H1 (cell line): Measurements from ENCODE around the gene TMEM131L. TPM values are rescaled to one million over a fixed set of nuclear protein-coding genes. Genes with fewer than 3 reads are reported as not detected.

Experiments used
- CTCF ChIA-PET: fragments of 300-600 bp; sonication (Branson Sonifier 250); formaldehyde crosslinking; loops from one replicate; lab custom pipeline; 2021; ENCODE audit not compliant: partially characterized antibody; lab: Charles Lee
- POLR2A ChIA-PET: fragments of 300-600 bp; sonication (Branson Sonifier 250); formaldehyde crosslinking; loops from one replicate; lab custom pipeline; 2021; ENCODE audit warnings: inconsistent platforms; ENCODE audit not compliant: partially characterized antibody; lab: Charles Lee
- DNase-seq, 2 experiments: peaks; one replicate each; pipeline versions ENCODE4 v3.0.0 to v3.0.0-alpha.2; 2010 to 2022; ENCODE audit warnings: low spot score in 2 of 2, low read depth in 1 of 2, mixed read lengths in 1 of 2
- FAIRE-seq: peaks from 2 replicates; lab custom pipeline; 2011; peaks lifted over from hg19 to GRCh38; lab: Jason Lieb, UNC
- H2AFZ ChIP-seq: 2 replicates; pipeline ENCODE4 v1.8.1; 2012; ENCODE audit warnings: low read length, inconsistent platforms
- H2AK5ac ChIP-seq: 2 replicates; pipeline ENCODE4 v1.6.1; 2013; ENCODE audit warnings: low read depth, low read length
- H2BK120ac ChIP-seq: replicated peaks from 2 replicates; pipeline ENCODE3; 2013; ENCODE audit warnings: low read depth, low read length, inconsistent platforms
- H2BK12ac ChIP-seq: 2 replicates; pipeline ENCODE4 v1.6.1; 2013; ENCODE audit warnings: low read depth, low read length
- H2BK15ac ChIP-seq: 2 replicates; pipeline ENCODE4 v1.6.1; 2013; ENCODE audit warnings: low read length
- H2BK20ac ChIP-seq: 2 replicates; pipeline ENCODE4 v1.6.1; 2013; ENCODE audit warnings: low read length
- H2BK5ac ChIP-seq: 2 replicates; pipeline ENCODE4 v1.6.1; 2013; ENCODE audit warnings: low read depth, low read length
- H3K14ac ChIP-seq: 2 replicates; pipeline ENCODE4 v1.6.1; 2013; ENCODE audit warnings: inconsistent platforms; ENCODE audit not compliant: insufficient read length
- H3K18ac ChIP-seq: 2 replicates; pipeline ENCODE4 v1.6.1; 2013; ENCODE audit warnings: low read length; ENCODE audit errors: extremely low read depth
- H3K23ac ChIP-seq: 2 replicates; pipeline ENCODE4 v1.6.1; 2013; ENCODE audit warnings: inconsistent platforms; ENCODE audit not compliant: insufficient read length
- H3K23me2 ChIP-seq: 2 replicates; pipeline ENCODE4 v1.6.1; 2013; ENCODE audit warnings: low read depth, low read length
- H3K27ac ChIP-seq: 2 replicates; pipeline ENCODE4 v1.6.1; 2011; ENCODE audit warnings: low read depth, low read length, inconsistent platforms
- H3K27me3 ChIP-seq, 4 experiments: replicated peaks in 1 of 4; 1 replicate in 1 of 4; 2 replicates in 3 of 4; pipeline versions ENCODE4 v1.6.1 to v1.8.1; 2011 to 2013; ENCODE audit warnings: low read length in 3 of 4, mild to moderate bottlenecking in 3 of 4, inconsistent platforms in 2 of 4, mixed read lengths in 2 of 4, moderate library complexity in 1 of 4; ENCODE audit not compliant: control insufficient read depth in 3 of 4, insufficient read depth in 3 of 4; ENCODE audit errors: extremely low read depth in 1 of 4
- H3K36me3 ChIP-seq, 4 experiments: 2 replicates each; pipeline versions ENCODE4 v1.6.1 to v1.8.1; 2011 to 2013; ENCODE audit warnings: mild to moderate bottlenecking in 4 of 4, low read length in 3 of 4, moderate library complexity in 2 of 4, control low read depth in 1 of 4, inconsistent platforms in 1 of 4; ENCODE audit not compliant: insufficient read depth in 4 of 4, control insufficient read depth in 2 of 4
- H3K4ac ChIP-seq: replicated peaks from 2 replicates; pipeline ENCODE3; 2013; ENCODE audit warnings: low read length, low read depth, mixed read lengths, inconsistent platforms; ENCODE audit not compliant: insufficient read length
- H3K4me1 ChIP-seq, 4 experiments: replicated peaks in 1 of 4; 1 replicate in 1 of 4; 2 replicates in 3 of 4; pipeline versions ENCODE4 v1.6.1 to v1.8.1; 2011 to 2013; ENCODE audit warnings: low read length in 3 of 4, inconsistent platforms in 2 of 4, mixed read lengths in 1 of 4; ENCODE audit not compliant: insufficient read depth in 4 of 4, control insufficient read depth in 3 of 4
- H3K4me2 ChIP-seq, 2 experiments: 2 replicates each; pipeline versions ENCODE4 v1.6.1 to v1.8.1; 2011 to 2013; ENCODE audit warnings: low read depth in 2 of 2, low read length in 2 of 2, control low read depth in 1 of 2, inconsistent platforms in 1 of 2, mild to moderate bottlenecking in 1 of 2; ENCODE audit not compliant: insufficient read depth in 1 of 2
- H3K4me3 ChIP-seq, 4 experiments: fragments of 200-600, 300-600 bp in 1 of 4; sonication (generic), shearing (Covaris generic), sonication (Bioruptor Twin) in 1 of 4; 2 replicates each; pipeline versions ENCODE4 v1.5.1 to v1.8.1; 2011 to 2016; ENCODE audit warnings: low read length in 4 of 4, low read depth in 3 of 4, control low read depth in 2 of 4, inconsistent platforms in 2 of 4, mild to moderate bottlenecking in 2 of 4, mixed read lengths in 1 of 4, moderate library complexity in 1 of 4; ENCODE audit not compliant: insufficient read depth in 2 of 4; ENCODE audit errors: extremely low read depth in 1 of 4
- H3K56ac ChIP-seq: replicated peaks from 2 replicates; pipeline ENCODE3; 2013; ENCODE audit warnings: low read depth, mild to moderate bottlenecking, mixed read lengths, low read length, inconsistent platforms; ENCODE audit not compliant: insufficient read length
- H3K79me1 ChIP-seq: 2 replicates; pipeline ENCODE4 v1.6.1; 2013; ENCODE audit warnings: low read depth, low read length, control low read depth
- H3K79me2 ChIP-seq, 2 experiments: 2 replicates each; pipeline versions ENCODE4 v1.6.1 to v1.8.1; 2012 to 2013; ENCODE audit warnings: low read length in 2 of 2, mild to moderate bottlenecking in 2 of 2, inconsistent platforms in 1 of 2; ENCODE audit not compliant: insufficient read depth in 2 of 2, control insufficient read depth in 1 of 2
- H3K9ac ChIP-seq, 4 experiments: replicated peaks in 1 of 4; 1 replicate in 1 of 4; 2 replicates in 3 of 4; pipeline versions ENCODE4 v1.6.1 to v1.8.1; 2011 to 2013; ENCODE audit warnings: low read depth in 3 of 4, low read length in 3 of 4, control low read depth in 2 of 4, mild to moderate bottlenecking in 2 of 4, moderate library complexity in 2 of 4, inconsistent platforms in 1 of 4; ENCODE audit errors: extremely low read depth in 1 of 4
- H3K9me3 ChIP-seq, 2 experiments: 2 replicates each; pipeline versions ENCODE4 v1.6.1 to v1.8.1; 2012 to 2013; ENCODE audit warnings: mild to moderate bottlenecking in 2 of 2, moderate library complexity in 2 of 2, control low read depth in 1 of 2, inconsistent platforms in 1 of 2, low read depth in 1 of 2, low read length in 1 of 2, mixed read lengths in 1 of 2; ENCODE audit not compliant: insufficient read depth in 2 of 2
- H4K20me1 ChIP-seq, 2 experiments: replicated peaks in 1 of 2; 2 replicates each; pipeline versions ENCODE3 to v1.8.1; 2011 to 2013; ENCODE audit warnings: inconsistent platforms in 2 of 2, low read length in 2 of 2, mild to moderate bottlenecking in 1 of 2; ENCODE audit not compliant: insufficient read depth in 2 of 2, control insufficient read depth in 1 of 2
- H4K5ac ChIP-seq: 2 replicates; pipeline ENCODE4 v1.6.1; 2013; ENCODE audit warnings: low read length, low read depth, mixed read lengths, inconsistent platforms; ENCODE audit not compliant: insufficient read length
- H4K8ac ChIP-seq: 2 replicates; pipeline ENCODE4 v1.8.0; 2013; ENCODE audit warnings: mild to moderate bottlenecking, moderate library complexity, low read length, inconsistent platforms; ENCODE audit not compliant: insufficient read depth; ENCODE audit errors: extremely low read depth
- H4K91ac ChIP-seq: replicated peaks from 2 replicates; pipeline ENCODE3; 2013; ENCODE audit warnings: low read length, mixed read lengths, inconsistent platforms; ENCODE audit not compliant: insufficient read length
- CEBPB ChIP-seq: IDR thresholded peaks from 2 replicates; pipeline ENCODE4 v1.6.1; 2012; ENCODE audit warnings: low read depth, low read length
- CREB1 ChIP-seq: IDR thresholded peaks from 2 replicates; pipeline ENCODE4 v1.6.1; 2012; ENCODE audit warnings: inconsistent platforms
- MAX ChIP-seq: IDR thresholded peaks from 2 replicates; pipeline ENCODE4 v1.6.1; 2012; ENCODE audit warnings: inconsistent platforms
- POU5F1 ChIP-seq: IDR thresholded peaks from 2 replicates; pipeline ENCODE4 v1.6.1; 2011; ENCODE audit warnings: low read depth, mild to moderate bottlenecking, low read length, moderate library complexity
- RFX5 ChIP-seq: IDR thresholded peaks from 2 replicates; pipeline ENCODE4 v1.6.1; 2011; ENCODE audit warnings: low read depth, low read length, improper control_type of control experiment, borderline replicate concordance
- RNF2 ChIP-seq: fragments of 200-900, 300-1000 bp; sonication (generic); IDR thresholded peaks from 2 replicates; pipeline ENCODE4 v1.7.1; 2016; ENCODE audit warnings: borderline replicate concordance, low read depth, mild to moderate bottlenecking, antibody characterized with exemption, low read length; ENCODE audit not compliant: poor library complexity, severe bottlenecking; ENCODE audit errors: missing control alignments
- SAP30 ChIP-seq: fragments of 300-600 bp; sonication (generic); IDR thresholded peaks from 2 replicates; pipeline ENCODE4 v1.7.1; 2012; ENCODE audit warnings: low read length, moderate library complexity, mild to moderate bottlenecking, inconsistent platforms; ENCODE audit not compliant: insufficient read depth, insufficient replicate concordance
- SP1 ChIP-seq: IDR thresholded peaks from 2 replicates; pipeline ENCODE4 v1.6.1; 2011; ENCODE audit warnings: low read depth, low read length
- SP2 ChIP-seq: IDR thresholded peaks from 2 replicates; pipeline ENCODE4 v1.6.1; 2012; ENCODE audit warnings: mild to moderate bottlenecking, low read length, inconsistent platforms
- YY1 ChIP-seq: IDR thresholded peaks from 2 replicates; pipeline ENCODE4 v1.6.1; 2011; ENCODE audit warnings: low read depth, mild to moderate bottlenecking, low read length
- WGBS, 2 experiments: shearing (Covaris generic) in 1 of 2; methylation state at CpG; one replicate each; pipeline versions ENCODE4 v1.1.6 to v1.1.7; 2013 to 2015; ENCODE audit warnings: low lambda C conversion rate in 2 of 2, mixed read lengths in 2 of 2, inconsistent platforms in 1 of 2, low coverage in 1 of 2, missing lambda C conversion rate in 1 of 2; ENCODE audit not compliant: insufficient replicate concordance in 2 of 2, insufficient coverage in 1 of 2, insufficient read length in 1 of 2; ENCODE audit errors: extremely low coverage in 1 of 2, missing lambda C conversion rate in 1 of 2; 5-methylcytosine and 5-hydroxymethylcytosine counted together
- polyA plus RNA-seq, 7 experiments: library from polyadenylated mRNA; depleted of rRNA in 3 of 7; stranded (reverse) in 5 of 7; unstranded in 2 of 7; fragments of >200 nt in 5 of 7; fragments of 200-250 nt in 2 of 7; gene quantifications; 1 replicate in 5 of 7; 2 replicates in 1 of 7; 4 replicates in 1 of 7; pipeline versions ENCODE4 v1.2.1 to v1.2.3, GENCODE V29; 2011 to 2013; ENCODE audit warnings: missing spikeins in 2 of 7, mixed read lengths in 2 of 7
- total RNA-seq: library from RNA; stranded (reverse); fragmentation: NEBNext Ultra II Directional; extraction: Animal tissue kit (Norgen Biotek cat#: 25700); gene quantifications from 2 replicates; pipeline ENCODE4 v1.2.1, GENCODE V29; 2021
- TF ChIP-seq, protein P1 (sequence below), 3 experiments: IDR thresholded peaks; 1 replicate in 2 of 3; 2 replicates in 1 of 3; pipeline versions ENCODE4 v1.5.1 to v1.6.1; 2011; ENCODE audit warnings: low read length in 3 of 3, mild to moderate bottlenecking in 3 of 3, inconsistent platforms in 2 of 3, low read depth in 1 of 3, moderate library complexity in 1 of 3; ENCODE audit not compliant: insufficient read depth in 1 of 3; ENCODE audit errors: control extremely low read depth in 1 of 3

Gene TMEM131L
- total and polyA plus RNA-seq, 2 of the 8 experiments (the other 6 are each of a cell fraction or from before 2014, with no cell fraction given) = 14.3 to 26.1 TPM

DNA sequence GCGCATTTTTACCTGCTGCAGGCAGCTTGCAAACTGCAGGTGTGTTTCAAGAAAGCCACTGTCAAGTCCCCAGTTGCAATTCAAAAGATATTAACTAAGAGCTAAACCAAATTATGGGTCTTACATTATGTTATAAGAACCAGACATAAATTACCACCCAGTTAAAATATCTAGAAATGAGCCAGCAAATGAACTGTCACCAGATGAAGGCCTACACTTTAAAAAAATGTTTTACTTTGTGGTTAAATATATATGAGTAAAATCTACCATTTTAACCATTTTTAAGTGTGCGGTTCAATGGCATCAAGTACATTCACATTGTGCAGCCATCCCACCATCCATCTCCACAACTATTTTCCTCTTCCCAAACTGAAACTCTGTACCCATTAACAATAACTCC is 32.0 kb upstream of the TMEM131L start:
- ChIA-PET CTCF (interaction anchor here (0.6 to 3.7 kb wide), 9 partner anchors 9 to 479 kb away, joined by 3 to 20 read pairs (median 4); no protein-coding TSS in a partner anchor), POLR2A (no interaction called here)
- Histone ChIP-seq H3K27me3 (no peaks in the 10 kb centered on the region), H3K27ac (no peak overlapping the region), H2BK5ac (no peak overlapping the region), H3K4me2 (no peak overlapping the region), H3K4me1 (no peaks in the 10 kb centered on the region), H2BK12ac (no peak overlapping the region), H3K23me2 (no peaks in the 10 kb centered on the region), H3K79me1 (no peaks in the 10 kb centered on the region), H2AK5ac (no peak overlapping the region), H2BK15ac (no peak overlapping the region), H3K36me3 (no peaks in the 10 kb centered on the region), H4K20me1 (no peaks in the 10 kb centered on the region), H3K9me3 (no peaks in the 10 kb centered on the region), H3K79me2 (no peaks in the 10 kb centered on the region), H3K56ac (no peak overlapping the region), H2BK20ac (no peak overlapping the region), H2AFZ (no peak overlapping the region), H2BK120ac (no peak overlapping the region), H3K4me3 (no peak overlapping the region), H4K8ac (no peak overlapping the region), H3K23ac (no peak overlapping the region), H3K4ac (no peak overlapping the region), H3K14ac (no peak overlapping the region), H3K9ac (no peak overlapping the region), H4K5ac (no peak overlapping the region), H4K91ac (no peak overlapping the region), H3K18ac (no peak overlapping the region)
- 88% methylated on average over 2 of the region's 2 CpGs; no CpG with 5 or more reads in 1 of the 2 experiments for WGBS, 2 experiments
- DNase-seq (no peak), FAIRE-seq (no peak)
- TF ChIP-seq RNF2 = no peak
- TF ChIP-seq SAP30 = no peak
- TF ChIP-seq RFX5 = no peak
- no peak for TF ChIP-seq YY1
- no peak for TF ChIP-seq SP1
- no peak for TF ChIP-seq CEBPB
- no peak for TF ChIP-seq POU5F1
- TF ChIP-seq CREB1 = no peak
- no peak for TF ChIP-seq MAX
- TF ChIP-seq SP2 = no peak
- TF ChIP-seq, protein P1, sequence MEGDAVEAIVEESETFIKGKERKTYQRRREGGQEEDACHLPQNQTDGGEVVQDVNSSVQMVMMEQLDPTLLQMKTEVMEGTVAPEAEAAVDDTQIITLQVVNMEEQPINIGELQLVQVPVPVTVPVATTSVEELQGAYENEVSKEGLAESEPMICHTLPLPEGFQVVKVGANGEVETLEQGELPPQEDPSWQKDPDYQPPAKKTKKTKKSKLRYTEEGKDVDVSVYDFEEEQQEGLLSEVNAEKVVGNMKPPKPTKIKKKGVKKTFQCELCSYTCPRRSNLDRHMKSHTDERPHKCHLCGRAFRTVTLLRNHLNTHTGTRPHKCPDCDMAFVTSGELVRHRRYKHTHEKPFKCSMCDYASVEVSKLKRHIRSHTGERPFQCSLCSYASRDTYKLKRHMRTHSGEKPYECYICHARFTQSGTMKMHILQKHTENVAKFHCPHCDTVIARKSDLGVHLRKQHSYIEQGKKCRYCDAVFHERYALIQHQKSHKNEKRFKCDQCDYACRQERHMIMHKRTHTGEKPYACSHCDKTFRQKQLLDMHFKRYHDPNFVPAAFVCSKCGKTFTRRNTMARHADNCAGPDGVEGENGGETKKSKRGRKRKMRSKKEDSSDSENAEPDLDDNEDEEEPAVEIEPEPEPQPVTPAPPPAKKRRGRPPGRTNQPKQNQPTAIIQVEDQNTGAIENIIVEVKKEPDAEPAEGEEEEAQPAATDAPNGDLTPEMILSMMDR (IDR thresholded peaks at IDR 0.05; ENCODE audit: control extremely low read depth in 1 of 3, insufficient read depth in 1 of 3, low read depth in 1 of 3, low read length in 3 of 3) = no peak
